Panc1 (cell line): ENCODE results near the gene RFPL2. TPM values are rescaled to one million over a fixed set of nuclear protein-coding genes. Genes with fewer than 3 reads are reported as not detected.
A peak's percentile ranks its signal among the peaks of the same experiment; 100 is the strongest.

Experiments used
- ATAC-seq: fragments of 200-7000 bp; cut with Tn5 transposase; 2 replicates; pipeline ENCODE4 v1.9.1; 2020; ENCODE audit warnings: mild to moderate bottlenecking, moderate library complexity
- BruUV-seq: library from RNA; stranded (reverse); fragments of 400-500 nt; replicated peaks from 2 replicates; lab custom pipeline; 2021; lab: Mats Ljungman, UMichigan
- CTCF ChIA-PET: fragments of 300-600 bp; sonication (Branson Sonifier 250); formaldehyde crosslinking; loops from one replicate; lab custom pipeline; 2022; ENCODE audit warnings: antibody characterized with exemption; lab: Charles Lee
- POLR2A ChIA-PET: fragments of 300-600 bp; sonication (Branson Sonifier 250); formaldehyde crosslinking; loops from one replicate; lab custom pipeline; 2022; ENCODE audit warnings: antibody characterized with exemption; lab: Charles Lee
- DNase-seq: peaks from one replicate; pipeline ENCODE4 v3.0.0-alpha.2; 2010; ENCODE audit warnings: low read depth, low spot score
- H3K27ac ChIP-seq: 2 replicates; pipeline ENCODE4 v1.5.1; 2011; ENCODE audit warnings: mild to moderate bottlenecking, low read length, inconsistent platforms
- H3K27me3 ChIP-seq: fragments of 200-500 bp; sonication (Bioruptor generic); 2 replicates; pipeline ENCODE4 v1.6.0; 2014; ENCODE audit warnings: low read length, inconsistent platforms; ENCODE audit not compliant: control insufficient read depth, insufficient read depth
- H3K36me3 ChIP-seq: fragments of 200-500 bp; sonication (Bioruptor generic); 2 replicates; pipeline ENCODE4 v1.5.1; 2014; ENCODE audit warnings: inconsistent platforms, mild to moderate bottlenecking, low read length, moderate library complexity; ENCODE audit not compliant: control insufficient read depth, insufficient read depth
- H3K4me1 ChIP-seq: 2 replicates; pipeline ENCODE4 v1.5.1; 2011; ENCODE audit warnings: inconsistent platforms, mild to moderate bottlenecking, low read length, moderate library complexity; ENCODE audit not compliant: control insufficient read depth, insufficient read depth
- H3K4me3 ChIP-seq, 2 experiments: 2 replicates each; pipeline ENCODE4 v1.5.1; 2011 to 2012; ENCODE audit warnings: low read depth in 2 of 2, low read length in 2 of 2, mild to moderate bottlenecking in 2 of 2, inconsistent platforms in 1 of 2, moderate library complexity in 1 of 2
- H3K9me3 ChIP-seq: fragments of 200-500 bp; sonication (Bioruptor generic); 2 replicates; pipeline ENCODE4 v1.5.1; 2014; ENCODE audit warnings: low read depth, mild to moderate bottlenecking, inconsistent platforms, low read length, moderate library complexity; ENCODE audit not compliant: control insufficient read depth, insufficient read depth
- CTCF ChIP-seq: fragments of 450-650 bp; IDR thresholded peaks from 2 replicates; pipeline ENCODE4 v1.5.1; 2017; ENCODE audit warnings: mild to moderate bottlenecking
- POLR2AphosphoS5 ChIP-seq: IDR thresholded peaks from 2 replicates; pipeline ENCODE4 v1.6.1; 2012; ENCODE audit warnings: mild to moderate bottlenecking, low read depth, low read length, moderate library complexity
- REST ChIP-seq, 2 experiments: IDR thresholded peaks; 2 replicates each; pipeline ENCODE4 v1.6.1; 2011 to 2012; ENCODE audit warnings: low read depth in 2 of 2, control low read depth in 1 of 2, low read length in 1 of 2, mild to moderate bottlenecking in 1 of 2, moderate library complexity in 1 of 2; ENCODE audit not compliant: insufficient read depth in 1 of 2
- SIN3A ChIP-seq: IDR thresholded peaks from 2 replicates; pipeline ENCODE4 v1.6.1; 2012; ENCODE audit warnings: low read depth, mild to moderate bottlenecking, low read length, moderate library complexity, borderline replicate concordance; ENCODE audit not compliant: insufficient read depth
- TCF7L2 ChIP-seq: IDR thresholded peaks from 2 replicates; pipeline ENCODE4 v1.6.1; 2011; ENCODE audit warnings: mild to moderate bottlenecking, low read depth, low read length, inconsistent platforms
- in situ Hi-C: cut with HindIII; loops from 2 replicates; pipeline ENCODE4 v1.10.0; 2016; ENCODE audit warnings: low sequenced_read_pairs, low pct_unique_long_range_greater_than_20kb
- intact Hi-C: fragments of 100-400 bp; cut with micrococcal nuclease; formaldehyde crosslinking; loops from one replicate; pipeline ENCODE4 v1.10.0; 2022; ENCODE audit not compliant: unreplicated experiment
- total RNA-seq: library from RNA; stranded (reverse); gene quantifications from one replicate; pipeline ENCODE4 v1.2.1, GENCODE V29; 2021; ENCODE audit not compliant: unreplicated experiment

Gene RFPL2
- total RNA-seq, 1 experiment from 2014 or later = not detected

- H3K36me3 ChIP-seq = no peaks in the 10 kb centered on the region; the same call in 1 of the 2 replicates
These were observed 1.5 kb downstream of the RFPL2 start for GRCh38 chr22:32203181-32204039.

More at GRCh38 chr22:32203181-32204039, 1.5 kb downstream of the RFPL2 start:
- Histone ChIP-seq H3K4me1 (no peaks in the 10 kb centered on the region), H3K4me3 (peak overlapping the region; percentile 20 to 42), H3K27me3 (no peaks in the 10 kb centered on the region), H3K27ac (no peak overlapping the region), H3K9me3 (no peaks in the 10 kb centered on the region)
- DNase-seq = no peak
- intact Hi-C loops = no loop called here
- ATAC-seq = peak; percentile 32; the same call in 1 of the 2 replicates
- TF ChIP-seq POLR2AphosphoS5 (no peak), TCF7L2 (no peak), CTCF (no peak; the same call in 1 of the 2 replicates), SIN3A (no peak), REST (IDR thresholded peaks at IDR 0.05; ENCODE audit: insufficient read depth in 1 of 2, low read depth in 2 of 2, low read length in 1 of 2) (no peak)
- BruUV-seq = no TSS peak
- CTCF ChIA-PET = interaction anchor here (0.6 kb wide), 1 partner anchor 31 kb away, joined by 4 read pairs; no protein-coding TSS in a partner anchor
- in situ Hi-C loops = no loop called here
- POLR2A ChIA-PET = no interaction called here
